ENCODE results near the gene RPL5. TPM values are rescaled to one million over a fixed set of nuclear protein-coding genes. Genes with fewer than 3 reads are reported as not detected.

Gene RPL5
- total RNA-seq, 1 experiment from 2014 or later = 1,480 TPM

DNA sequence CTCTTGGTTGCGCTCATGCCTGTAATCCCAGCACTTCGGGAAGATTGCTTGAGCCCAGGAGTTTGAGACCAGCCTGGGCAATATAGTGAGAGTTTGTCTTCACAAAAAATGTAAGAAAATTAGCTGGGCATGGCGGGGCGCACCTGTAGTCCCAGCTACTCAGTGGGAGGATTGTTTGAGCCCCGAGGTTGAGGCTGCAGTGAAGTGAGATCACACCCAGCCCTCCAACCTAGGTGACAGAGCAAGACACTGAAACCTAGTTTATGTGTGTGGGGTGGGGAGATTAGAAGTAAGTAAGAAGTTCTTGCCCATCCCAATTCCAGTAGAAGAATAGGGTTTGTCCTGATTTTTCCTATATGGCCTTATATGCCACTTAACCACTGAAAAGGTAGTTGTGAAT is 2.0 kb downstream of the RPL5 start:
- no TSS peak for BruUV-seq (replicated peaks)
- RAD21 ChIA-PET (ENCODE audit: low non-redundant PET in 1 of 2, low total read pairs in 2 of 2, uncharacterized antibody in 2 of 2, unreplicated experiment in 2 of 2) = no interaction called here
- no peak for ATAC-seq
- POLR2A ChIA-PET = interaction anchor here (0.9 kb wide), 1 partner anchor 50 kb away, joined by 4 read pairs; no protein-coding TSS in a partner anchor
- Histone ChIP-seq H3K4me3 (replicated peaks in 1 of 2; ENCODE audit: low read depth in 1 of 2, low read length in 2 of 2) (peak overlapping the region; percentile 80 to 99), H4K20me1 (ENCODE audit: insufficient read depth) (peaks cover 59% of the 10 kb centered on the region), H3K4me2 (ENCODE audit: low read length) (peak overlapping the region; percentile 78), H3K36me3 (ENCODE audit: control insufficient read depth in 1 of 2, insufficient read depth in 2 of 2, low read length in 2 of 2) (peaks cover 54 to 64% of the 10 kb centered on the region in 2 experiments), H3K4me1 (ENCODE audit: control insufficient read depth in 1 of 2, insufficient read depth in 2 of 2, low read length in 2 of 2) (peaks cover 2 to 16% of the 10 kb centered on the region in 2 experiments; a peak in 3 of 4 replicates), H3K9me2 (ENCODE audit: insufficient read depth) (no peaks in the 10 kb centered on the region), H3K27me3 (ENCODE audit: insufficient read depth, low read length) (no peaks in the 10 kb centered on the region), H2AFZ (ENCODE audit: low read depth, low read length, poor library complexity, severe bottlenecking) (no peak overlapping the region), H3K9me3 (ENCODE audit: control insufficient read depth in 1 of 2, insufficient read depth in 1 of 2, low read depth in 1 of 2, low read length in 2 of 2) (no peaks in the 10 kb centered on the region), H3K27ac (ENCODE audit: low read depth, low read length) (peak overlapping the region; percentile 31; the same call in 1 of the 2 replicates), H3K79me2 (ENCODE audit: insufficient read depth, low read length) (peaks cover 70% of the 10 kb centered on the region), H3K9ac (ENCODE audit: low read length) (peak overlapping the region; percentile 94)
- TF ChIP-seq EZH2phosphoT487 (IDR thresholded peaks at IDR 0.05; ENCODE audit: borderline replicate concordance) (no peak), POLR2AphosphoS5 (IDR thresholded peaks at IDR 0.05; ENCODE audit: low read depth, low read length) (peak; percentile 13; the same call in 1 of the 2 replicates)
- DNase-seq (ENCODE audit: low read depth, low spot score) = no peak
- CTCF ChIA-PET = no interaction called here
- intact Hi-C loops (cut with micrococcal nuclease) = no loop called here

DNA sequence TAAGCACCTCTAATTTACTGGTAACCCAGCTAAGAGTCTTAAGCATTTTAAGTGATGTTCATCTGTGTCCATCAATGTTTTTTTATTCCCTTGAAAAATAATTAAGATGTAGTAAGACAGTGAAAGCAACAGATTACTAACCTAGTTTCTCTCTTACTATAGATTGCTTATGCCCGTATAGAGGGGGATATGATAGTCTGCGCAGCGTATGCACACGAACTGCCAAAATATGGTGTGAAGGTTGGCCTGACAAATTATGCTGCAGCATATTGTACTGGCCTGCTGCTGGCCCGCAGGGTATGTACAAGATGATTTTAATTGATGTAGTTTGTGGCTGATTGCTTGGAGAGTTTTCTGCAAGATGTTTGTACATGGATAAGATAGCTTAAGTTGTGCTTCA is 2.8 kb downstream of the RPL5 start:
- H3K27me3 ChIP-seq (ENCODE audit: insufficient read depth, low read length) = no peaks in the 10 kb centered on the region
- no peak overlapping the region; the same call in 1 of the 2 replicates for H3K4me2 ChIP-seq (ENCODE audit: low read length)
- no peak overlapping the region for H3K27ac ChIP-seq (ENCODE audit: low read depth, low read length)
- ChIA-PET POLR2A (interaction anchor here (0.9 kb wide), 1 partner anchor 51 kb away, joined by 4 read pairs; no protein-coding TSS in a partner anchor), CTCF (no interaction called here), RAD21 (ENCODE audit: low non-redundant PET in 1 of 2, low total read pairs in 2 of 2, uncharacterized antibody in 2 of 2, unreplicated experiment in 2 of 2) (no interaction called here)
- DNase-seq (ENCODE audit: low read depth, low spot score) = no peak
- TF ChIP-seq RAD21 (IDR thresholded peaks at IDR 0.05; ENCODE audit: low read depth) (no peak), TCF7L2 (IDR thresholded peaks at IDR 0.05; ENCODE audit: borderline replicate concordance, extremely low read depth, insufficient read depth, insufficient read length) (no peak), JUND (IDR thresholded peaks at IDR 0.05) (no peak), EZH2 (IDR thresholded peaks at IDR 0.05) (no peak), POLR2AphosphoS5 (IDR thresholded peaks at IDR 0.05; ENCODE audit: low read depth, low read length) (no peak), EGR1 (IDR thresholded peaks at IDR 0.05; ENCODE audit: low read depth) (no peak)
- TF ChIP-seq, protein P1, sequence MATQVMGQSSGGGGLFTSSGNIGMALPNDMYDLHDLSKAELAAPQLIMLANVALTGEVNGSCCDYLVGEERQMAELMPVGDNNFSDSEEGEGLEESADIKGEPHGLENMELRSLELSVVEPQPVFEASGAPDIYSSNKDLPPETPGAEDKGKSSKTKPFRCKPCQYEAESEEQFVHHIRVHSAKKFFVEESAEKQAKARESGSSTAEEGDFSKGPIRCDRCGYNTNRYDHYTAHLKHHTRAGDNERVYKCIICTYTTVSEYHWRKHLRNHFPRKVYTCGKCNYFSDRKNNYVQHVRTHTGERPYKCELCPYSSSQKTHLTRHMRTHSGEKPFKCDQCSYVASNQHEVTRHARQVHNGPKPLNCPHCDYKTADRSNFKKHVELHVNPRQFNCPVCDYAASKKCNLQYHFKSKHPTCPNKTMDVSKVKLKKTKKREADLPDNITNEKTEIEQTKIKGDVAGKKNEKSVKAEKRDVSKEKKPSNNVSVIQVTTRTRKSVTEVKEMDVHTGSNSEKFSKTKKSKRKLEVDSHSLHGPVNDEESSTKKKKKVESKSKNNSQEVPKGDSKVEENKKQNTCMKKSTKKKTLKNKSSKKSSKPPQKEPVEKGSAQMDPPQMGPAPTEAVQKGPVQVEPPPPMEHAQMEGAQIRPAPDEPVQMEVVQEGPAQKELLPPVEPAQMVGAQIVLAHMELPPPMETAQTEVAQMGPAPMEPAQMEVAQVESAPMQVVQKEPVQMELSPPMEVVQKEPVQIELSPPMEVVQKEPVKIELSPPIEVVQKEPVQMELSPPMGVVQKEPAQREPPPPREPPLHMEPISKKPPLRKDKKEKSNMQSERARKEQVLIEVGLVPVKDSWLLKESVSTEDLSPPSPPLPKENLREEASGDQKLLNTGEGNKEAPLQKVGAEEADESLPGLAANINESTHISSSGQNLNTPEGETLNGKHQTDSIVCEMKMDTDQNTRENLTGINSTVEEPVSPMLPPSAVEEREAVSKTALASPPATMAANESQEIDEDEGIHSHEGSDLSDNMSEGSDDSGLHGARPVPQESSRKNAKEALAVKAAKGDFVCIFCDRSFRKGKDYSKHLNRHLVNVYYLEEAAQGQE (IDR thresholded peaks at IDR 0.05; ENCODE audit: low read depth) = no peak
- H3K4me1 ChIP-seq (ENCODE audit: control insufficient read depth in 1 of 2, insufficient read depth in 2 of 2, low read length in 2 of 2) = peaks cover 2 to 16% of the 10 kb centered on the region in 2 experiments; a peak in 3 of 4 replicates
- no TSS peak for BruUV-seq (replicated peaks)
- H3K9ac ChIP-seq (ENCODE audit: low read length) = no peak overlapping the region
- intact Hi-C loops (cut with micrococcal nuclease) = no loop called here
- no peak overlapping the region for H2AFZ ChIP-seq (ENCODE audit: low read depth, low read length, poor library complexity, severe bottlenecking)
- H4K20me1 ChIP-seq (ENCODE audit: insufficient read depth) = peaks cover 66% of the 10 kb centered on the region
- H3K9me2 ChIP-seq (ENCODE audit: insufficient read depth) = no peaks in the 10 kb centered on the region
- ATAC-seq = no peak
- no peaks in the 10 kb centered on the region for H3K9me3 ChIP-seq (ENCODE audit: control insufficient read depth in 1 of 2, insufficient read depth in 1 of 2, low read depth in 1 of 2, low read length in 2 of 2)
- H3K36me3 ChIP-seq (ENCODE audit: control insufficient read depth in 1 of 2, insufficient read depth in 2 of 2, low read length in 2 of 2) = peaks cover 60 to 72% of the 10 kb centered on the region in 2 experiments
- H3K79me2 ChIP-seq (ENCODE audit: insufficient read depth, low read length) = peaks cover 78% of the 10 kb centered on the region
- H3K4me3 ChIP-seq (replicated peaks in 1 of 2; ENCODE audit: low read depth in 1 of 2, low read length in 2 of 2) = no peak overlapping the region

All from HCT116 (cell line).